HepG2 (cell line): ENCODE results near the gene TBX6. TPM values are rescaled to one million over a fixed set of nuclear protein-coding genes. Genes with fewer than 3 reads are reported as not detected.

Experiments used
- AGO2 ChIP-seq: fragments of 200-400 bp; formaldehyde crosslinking; optimal IDR thresholded peaks from 2 replicates; pipeline ENCODE3; 2017; ENCODE audit warnings: mild to moderate bottlenecking, low read depth, low read length, moderate library complexity
- CEBPB ChIP-seq: IDR thresholded peaks from 2 replicates; pipeline ENCODE4 v1.6.1; 2011; ENCODE audit warnings: low read depth, low read length, improper control_type of control experiment, borderline replicate concordance
- ELF1 ChIP-seq: sonication (generic); formaldehyde crosslinking; IDR thresholded peaks from 2 replicates; pipeline ENCODE4 v1.4.0; 2020; ENCODE audit warnings: missing genetic modification reagents
- FOXK2 ChIP-seq: fragments of 450-650 bp; IDR thresholded peaks from 2 replicates; pipeline ENCODE4 v1.6.1; 2016
- GATAD1 ChIP-seq: IDR thresholded peaks from 2 replicates; pipeline ENCODE4 v1.6.1; 2016; ENCODE audit warnings: missing genetic modification reagents, missing compliant biosample characterization
- GTF2F1 ChIP-seq: fragments of 150-350 bp; IDR thresholded peaks from 2 replicates; pipeline ENCODE4 v1.6.1; 2014; ENCODE audit warnings: low read length
- MTERF4 ChIP-seq: sonication (generic); formaldehyde crosslinking; IDR thresholded peaks from 2 replicates; pipeline ENCODE4 v1.8.0; 2023; ENCODE audit warnings: mild to moderate bottlenecking, missing genetic modification reagents
- NR2F2 ChIP-seq: IDR thresholded peaks from 2 replicates; pipeline ENCODE4 v1.6.1; 2012; ENCODE audit warnings: low read depth, inconsistent platforms, borderline replicate concordance
- POGZ ChIP-seq: sonication (generic); formaldehyde crosslinking; IDR thresholded peaks from 2 replicates; pipeline ENCODE4 v1.4.0; 2020; ENCODE audit warnings: mild to moderate bottlenecking, missing genetic modification reagents
- RBFOX2 ChIP-seq: fragments of 200-400 bp; formaldehyde crosslinking; IDR thresholded peaks from 2 replicates; pipeline ENCODE4 v1.6.1; 2017; ENCODE audit warnings: low read depth, mild to moderate bottlenecking, low read length
- SATB2 ChIP-seq: sonication (generic); formaldehyde crosslinking; IDR thresholded peaks from 2 replicates; pipeline ENCODE4 v1.5.0; 2020; ENCODE audit warnings: missing genetic modification reagents
- SOX5 ChIP-seq: IDR thresholded peaks from 2 replicates; pipeline ENCODE4 v1.6.1; 2016; ENCODE audit warnings: borderline replicate concordance
- ZBTB21 ChIP-seq: sonication (generic); formaldehyde crosslinking; IDR thresholded peaks from 2 replicates; pipeline ENCODE4 v1.4.0; 2020; ENCODE audit warnings: missing genetic modification reagents
- ZBTB40 ChIP-seq, 2 experiments: fragments of 450-650 bp in 1 of 2; sonication (generic) in 1 of 2; formaldehyde crosslinking in 1 of 2; IDR thresholded peaks; 2 replicates each; pipeline versions ENCODE4 v1.6.1 to v1.8.0; 2016 to 2022; ENCODE audit warnings: antibody characterized with exemption in 1 of 2, mild to moderate bottlenecking in 1 of 2, missing genetic modification reagents in 1 of 2
- ZNF230 ChIP-seq: sonication (generic); formaldehyde crosslinking; IDR thresholded peaks from 2 replicates; pipeline ENCODE4 v1.4.0; 2020; ENCODE audit warnings: mild to moderate bottlenecking, missing genetic modification reagents
- ZNF251 ChIP-seq: sonication (generic); formaldehyde crosslinking; IDR thresholded peaks from 2 replicates; pipeline ENCODE4 v1.9.0; 2021; ENCODE audit warnings: mild to moderate bottlenecking, missing genetic modification reagents
- ZNF33B ChIP-seq: sonication (generic); formaldehyde crosslinking; IDR thresholded peaks from 2 replicates; pipeline ENCODE4 v1.5.1; 2020; ENCODE audit warnings: mild to moderate bottlenecking, missing genetic modification reagents
- ZNF451 ChIP-seq: sonication (generic); formaldehyde crosslinking; IDR thresholded peaks from 2 replicates; pipeline ENCODE4 v1.5.0; 2020; ENCODE audit warnings: mild to moderate bottlenecking, missing genetic modification reagents
- ZNF543 ChIP-seq: sonication (generic); formaldehyde crosslinking; IDR thresholded peaks from 2 replicates; pipeline ENCODE4 v1.4.0; 2020; ENCODE audit warnings: mild to moderate bottlenecking, missing genetic modification reagents
- ZNF784 ChIP-seq: sonication (generic); formaldehyde crosslinking; IDR thresholded peaks from 2 replicates; pipeline ENCODE4 v1.5.1; 2020; ENCODE audit warnings: missing genetic modification reagents, mild to moderate bottlenecking, borderline replicate concordance
- ZSCAN25 ChIP-seq: sonication (generic); formaldehyde crosslinking; IDR thresholded peaks from 2 replicates; pipeline ENCODE4 v1.8.0; 2022; ENCODE audit warnings: mild to moderate bottlenecking, missing genetic modification reagents
- polyA plus RNA-seq, 8 experiments: library from polyadenylated mRNA; depleted of rRNA in 3 of 8; stranded (reverse) in 7 of 8; unstranded in 1 of 8; fragments of >200 nt; fragmentation: Illumina TruSeq in 4 of 8; extraction: Trizol in 4 of 8; gene quantifications; 2 replicates each; pipeline versions ENCODE4 v1.2.1 to v1.2.3, GENCODE V29; 2011 to 2016; ENCODE audit warnings: low read depth in 4 of 8, missing spikeins in 1 of 8, mixed read lengths in 1 of 8; ENCODE audit not compliant: insufficient read depth in 1 of 8
- total RNA-seq, 5 experiments: library from RNA; depleted of rRNA; stranded (reverse); fragments of >200 nt; fragmentation: Illumina TruSeq; extraction: Trizol; gene quantifications; 2 replicates each; pipeline ENCODE4 v1.2.3, GENCODE V29; 2016; ENCODE audit warnings: low read depth in 1 of 5

The TBX6 gene
- total and polyA plus RNA-seq, 2 of the 13 experiments (the other 11 are each of a cell fraction or from before 2014, with no cell fraction given) = 0.24 to 0.42 TPM

GRCh38 chr16:30065943-30066760 is 25.6 kb downstream of the TBX6 start (continued):
- TF ChIP-seq ZBTB40 (IDR thresholded peaks at IDR 0.05) (no peak), ZBTB40 (CRISPR knock-in tag; IDR thresholded peaks at IDR 0.05) (no peak), ELF1 (CRISPR knock-in tag) (no peak), ZNF451 (CRISPR knock-in tag) (no peak; the same call in 1 of the 2 replicates), GTF2F1 (no peak), SATB2 (no peak), RBFOX2 (no peak; the same call in 1 of the 2 replicates), ZNF784 (CRISPR knock-in tag) (peak; percentile 29; the same call in 1 of the 2 replicates), AGO2 (peak; percentile 89), ZNF543 (CRISPR knock-in tag) (no peak), ZBTB21 (CRISPR knock-in tag) (no peak), FOXK2 (no peak), SOX5 (CRISPR knock-in tag) (no peak), NR2F2 (no peak), MTERF4 (no peak), CEBPB (no peak), ZNF230 (CRISPR knock-in tag) (no peak), ZSCAN25 (CRISPR knock-in tag) (no peak), POGZ (CRISPR knock-in tag) (no peak), ZNF33B (CRISPR knock-in tag) (peak; percentile 19; the same call in 1 of the 2 replicates), GATAD1 (CRISPR knock-in tag) (no peak), ZNF251 (CRISPR knock-in tag) (no peak)
